GM21717 (cell line): ENCODE measurements around the gene PMFBP1.

ENCODE experiments used
- ATAC-seq: cut with Tn5 transposase; IDR thresholded peaks from one replicate; pipeline ENCODE4 v1.9.1; 2021; ENCODE audit warnings: mild to moderate bottlenecking, moderate library complexity; ENCODE audit not compliant: unreplicated experiment

PMFBP1 gene, protein sequence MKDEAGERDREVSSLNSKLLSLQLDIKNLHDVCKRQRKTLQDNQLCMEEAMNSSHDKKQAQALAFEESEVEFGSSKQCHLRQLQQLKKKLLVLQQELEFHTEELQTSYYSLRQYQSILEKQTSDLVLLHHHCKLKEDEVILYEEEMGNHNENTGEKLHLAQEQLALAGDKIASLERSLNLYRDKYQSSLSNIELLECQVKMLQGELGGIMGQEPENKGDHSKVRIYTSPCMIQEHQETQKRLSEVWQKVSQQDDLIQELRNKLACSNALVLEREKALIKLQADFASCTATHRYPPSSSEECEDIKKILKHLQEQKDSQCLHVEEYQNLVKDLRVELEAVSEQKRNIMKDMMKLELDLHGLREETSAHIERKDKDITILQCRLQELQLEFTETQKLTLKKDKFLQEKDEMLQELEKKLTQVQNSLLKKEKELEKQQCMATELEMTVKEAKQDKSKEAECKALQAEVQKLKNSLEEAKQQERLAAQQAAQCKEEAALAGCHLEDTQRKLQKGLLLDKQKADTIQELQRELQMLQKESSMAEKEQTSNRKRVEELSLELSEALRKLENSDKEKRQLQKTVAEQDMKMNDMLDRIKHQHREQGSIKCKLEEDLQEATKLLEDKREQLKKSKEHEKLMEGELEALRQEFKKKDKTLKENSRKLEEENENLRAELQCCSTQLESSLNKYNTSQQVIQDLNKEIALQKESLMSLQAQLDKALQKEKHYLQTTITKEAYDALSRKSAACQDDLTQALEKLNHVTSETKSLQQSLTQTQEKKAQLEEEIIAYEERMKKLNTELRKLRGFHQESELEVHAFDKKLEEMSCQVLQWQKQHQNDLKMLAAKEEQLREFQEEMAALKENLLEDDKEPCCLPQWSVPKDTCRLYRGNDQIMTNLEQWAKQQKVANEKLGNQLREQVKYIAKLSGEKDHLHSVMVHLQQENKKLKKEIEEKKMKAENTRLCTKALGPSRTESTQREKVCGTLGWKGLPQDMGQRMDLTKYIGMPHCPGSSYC

DNA sequence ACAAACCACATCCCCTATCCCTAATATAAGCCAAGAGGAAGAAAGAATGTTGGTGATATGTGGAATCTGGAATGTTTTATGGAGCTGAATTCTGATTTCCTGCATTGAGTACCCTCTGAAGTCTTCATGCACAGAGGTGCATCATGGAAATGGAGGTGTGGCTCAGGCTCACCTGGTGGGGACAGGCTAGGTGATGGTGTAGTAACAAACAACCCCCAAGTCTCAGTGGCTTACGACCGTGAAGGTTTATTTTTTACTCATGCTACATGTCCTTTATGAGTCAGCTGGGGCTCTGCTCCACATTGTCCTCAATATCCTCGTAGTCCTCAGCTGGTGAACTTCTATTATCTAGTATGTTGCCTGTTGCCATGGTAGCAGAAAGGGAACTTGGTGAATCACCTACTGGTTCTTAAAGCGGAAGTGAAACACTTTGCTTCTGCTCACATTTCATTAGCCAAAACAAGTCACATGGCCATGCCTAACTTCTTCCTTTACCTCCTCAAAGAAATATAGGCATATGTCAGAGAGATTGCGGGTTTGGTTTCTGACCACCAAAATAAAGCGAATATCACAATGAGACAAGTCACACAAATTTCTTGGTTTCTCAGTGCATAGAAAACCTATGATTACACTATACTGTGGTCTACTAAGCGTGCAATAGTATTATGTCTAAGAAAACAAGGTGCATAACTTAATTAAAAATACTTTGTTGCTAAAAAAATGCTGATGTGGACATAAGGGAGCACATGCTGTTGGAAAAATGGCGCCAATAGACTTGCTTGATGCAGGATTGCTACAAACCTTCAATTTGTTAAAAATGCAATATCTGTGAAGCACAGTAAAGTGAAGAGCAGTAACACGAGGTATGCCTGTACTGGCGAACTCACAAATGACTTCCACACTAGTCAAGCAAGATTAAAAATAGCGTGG is at the start of gene PMFBP1:
PMFBP1 (minus strand) TSS at position 51 of the 930 bp plus-strand sequence. CDS start 947 bp downstream, outside the sequence.
- ATAC-seq: peak; percentile 95

DNA sequence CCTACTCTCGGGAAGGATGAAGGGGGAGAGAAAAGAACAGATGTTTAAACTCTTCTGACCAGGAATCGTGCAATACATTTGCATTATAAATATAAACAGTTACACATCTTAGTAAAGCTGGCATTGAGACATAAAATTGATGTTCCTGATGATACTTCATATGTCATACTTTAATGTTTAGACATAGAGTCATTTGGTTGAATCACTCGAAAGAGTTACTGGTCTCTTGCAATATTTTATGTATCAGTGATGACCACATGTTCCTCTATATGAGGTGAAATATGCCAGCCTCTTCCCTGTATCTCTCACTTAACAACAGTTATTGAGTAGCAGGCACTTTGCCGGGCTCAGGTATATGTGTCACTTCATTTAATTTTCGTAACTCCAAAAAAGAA is 49.7 kb upstream of the PMFBP1 start:
- ATAC-seq: no peak

DNA sequence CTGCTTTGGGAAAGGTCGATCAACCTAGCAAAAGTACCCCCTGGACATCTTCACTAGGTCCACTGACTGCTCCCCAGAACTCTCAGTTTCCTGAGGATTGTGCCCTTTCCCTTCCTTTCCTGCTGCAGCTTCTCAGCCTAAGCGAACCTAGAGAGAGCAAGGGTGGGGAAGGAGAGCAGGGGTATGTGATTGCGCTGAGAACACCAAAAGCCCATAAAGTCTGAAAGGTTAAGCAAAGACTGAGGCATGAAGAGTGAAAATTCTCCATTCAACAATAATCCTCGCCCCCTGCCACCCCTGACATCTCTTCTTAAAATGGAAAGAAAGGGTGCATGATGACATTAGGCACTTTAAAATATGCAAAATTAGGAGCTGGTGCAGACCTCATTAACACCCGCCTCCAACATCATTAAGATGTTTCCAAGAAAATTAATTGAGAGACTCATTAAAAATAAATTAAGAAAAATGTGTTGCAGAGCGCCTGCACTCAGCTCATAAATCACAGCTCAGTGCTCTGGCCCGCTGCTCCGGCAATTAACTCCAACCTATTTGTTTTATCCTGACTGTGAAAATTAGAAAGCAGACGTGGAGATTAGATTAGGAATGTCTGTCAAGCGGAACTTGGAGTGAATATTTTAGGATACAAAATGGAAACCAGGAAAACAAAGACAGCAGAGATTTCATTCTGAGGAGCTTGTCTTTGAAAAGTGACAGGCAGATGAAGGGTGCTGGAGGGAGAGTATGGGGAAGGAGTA is 49.1 kb upstream of the PMFBP1 start:
- no peak for ATAC-seq

DNA sequence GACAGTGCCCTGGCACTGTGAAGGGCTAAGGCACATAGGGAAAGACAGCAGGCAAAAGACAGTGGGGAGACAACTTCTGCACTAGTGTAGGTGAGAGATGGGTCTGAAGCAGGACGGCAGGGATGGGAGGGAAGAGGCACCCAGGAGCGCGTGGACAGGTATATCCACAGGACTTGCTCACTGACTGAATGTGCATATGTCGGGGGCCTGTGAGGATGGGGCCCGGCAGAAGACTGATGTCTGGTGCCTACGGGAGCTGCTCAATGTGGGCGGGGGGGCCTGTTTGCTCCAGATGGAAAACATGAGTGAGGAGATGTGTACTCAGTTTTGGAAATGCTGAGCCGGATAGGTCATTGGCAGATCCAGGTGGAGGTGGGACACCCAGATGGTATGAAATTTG is 47.3 kb upstream of the PMFBP1 start:
- ATAC-seq: no peak

DNA sequence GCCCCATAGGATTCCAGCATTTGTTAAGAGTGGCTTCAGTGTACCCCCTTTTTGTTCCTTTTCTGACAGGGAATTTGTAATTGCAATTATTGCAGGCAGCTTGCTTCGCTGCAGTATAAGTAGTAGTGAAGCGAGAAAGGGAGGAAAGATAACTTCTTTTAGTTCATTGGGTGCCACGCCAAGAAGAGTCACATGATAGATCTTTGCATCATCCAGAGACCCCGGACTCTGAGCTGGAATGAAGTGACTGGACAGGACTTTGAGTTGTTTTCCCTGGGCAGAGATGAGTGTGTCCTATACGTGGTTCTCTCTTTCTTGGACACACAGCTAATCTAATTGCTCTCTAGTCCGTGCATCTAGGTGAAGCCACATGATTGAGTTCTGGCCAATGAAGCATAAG is 44.8 kb upstream of the PMFBP1 start:
- no peak for ATAC-seq

DNA sequence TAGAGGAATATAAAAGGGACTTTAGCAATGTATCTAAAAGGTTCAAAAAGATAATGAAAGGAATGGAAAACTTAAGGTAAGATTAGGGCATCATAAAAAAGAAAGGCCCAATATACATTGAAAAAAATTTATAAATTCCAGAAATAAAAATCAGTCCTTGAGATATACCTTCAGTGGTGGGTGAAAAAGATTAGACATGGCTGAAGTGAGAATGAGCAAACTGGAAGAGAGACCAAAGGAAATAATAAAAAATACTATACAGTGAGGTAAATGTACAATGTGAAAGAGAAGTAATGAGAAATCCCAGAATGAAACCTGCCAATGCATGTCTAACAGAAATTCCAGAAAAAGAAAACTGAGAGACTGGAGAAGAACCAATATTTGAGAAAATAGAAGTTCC is 42.9 kb upstream of the PMFBP1 start:
- ATAC-seq: no peak

DNA sequence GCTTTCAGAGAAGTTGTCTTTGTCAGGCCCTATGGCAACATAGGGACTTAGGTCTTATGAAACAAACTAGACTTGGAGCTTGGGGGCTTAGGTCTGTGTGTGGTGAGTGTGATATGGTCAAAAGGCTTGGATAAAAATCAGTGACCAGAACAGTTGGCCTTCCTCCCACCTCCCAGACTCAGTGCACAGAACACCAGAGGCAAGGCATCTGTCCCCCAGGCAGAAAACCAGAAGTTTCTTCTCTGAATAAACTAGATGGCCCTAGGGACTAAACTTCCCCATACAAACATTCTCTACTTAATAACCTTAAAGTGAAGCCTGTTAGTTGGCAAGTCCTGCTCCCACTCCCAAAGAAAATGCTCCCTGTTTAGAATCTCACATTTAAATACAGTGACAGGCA is 39.2 kb upstream of the PMFBP1 start:
- no peak for ATAC-seq

DNA sequence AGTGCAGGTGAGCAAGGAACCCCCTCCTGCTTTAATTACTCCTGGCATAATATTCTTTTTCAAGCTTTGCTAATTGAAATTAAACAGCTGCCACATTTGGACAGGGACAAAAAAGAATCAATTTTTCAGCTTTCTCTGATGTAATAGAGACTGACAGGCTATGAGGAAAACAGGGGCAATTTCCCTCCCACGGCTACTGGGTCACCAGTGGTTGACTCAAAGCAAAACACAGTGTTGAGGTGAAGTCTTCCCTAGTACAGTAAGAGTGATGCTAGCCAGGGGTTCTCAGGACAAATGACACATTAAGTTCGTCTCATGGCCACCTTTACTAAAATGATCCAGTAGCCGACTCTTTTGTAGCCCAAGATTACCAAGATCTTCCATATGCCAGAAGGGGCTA is 38.6 kb upstream of the PMFBP1 start:
- ATAC-seq: peak; percentile 73

DNA sequence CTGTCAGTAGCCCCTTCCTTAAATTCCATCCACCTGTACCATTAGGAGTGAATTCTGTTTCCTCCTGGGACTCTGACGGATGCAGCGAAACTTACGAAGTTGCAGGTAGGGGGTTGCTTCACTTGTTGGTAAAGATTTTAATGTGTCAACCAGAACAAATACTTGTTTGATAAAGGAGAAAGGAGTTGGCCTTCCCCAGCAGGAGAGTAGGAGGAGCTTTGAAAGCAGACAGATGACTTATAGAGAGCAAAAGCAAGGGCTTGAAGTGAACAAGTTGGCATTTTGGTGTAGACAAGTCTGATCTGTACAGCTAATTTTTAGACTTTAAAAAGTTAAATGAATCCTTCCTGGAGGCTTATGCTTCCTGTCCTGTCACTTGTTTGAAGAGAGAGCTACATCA is 38.1 kb upstream of the PMFBP1 start:
- ATAC-seq: no peak

DNA sequence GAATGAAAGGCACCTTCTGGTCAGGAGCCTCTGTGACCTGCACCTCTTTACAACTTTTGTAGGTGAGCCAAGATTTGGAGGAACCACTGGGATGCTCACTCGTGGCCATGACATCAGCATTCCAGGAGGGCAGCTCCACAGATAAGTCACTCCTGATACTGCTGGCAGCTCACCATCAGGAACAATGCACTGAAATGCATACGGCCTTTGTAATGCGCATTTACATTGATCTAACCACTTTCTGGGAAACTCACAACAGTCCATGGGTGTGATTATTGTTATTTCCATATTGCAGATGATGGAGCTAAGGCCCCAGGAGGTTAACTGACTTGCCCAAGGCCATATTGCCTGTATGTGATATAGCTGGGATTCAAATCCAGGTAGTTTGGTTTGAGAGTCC is 34.3 kb upstream of the PMFBP1 start:
- ATAC-seq: no peak

DNA sequence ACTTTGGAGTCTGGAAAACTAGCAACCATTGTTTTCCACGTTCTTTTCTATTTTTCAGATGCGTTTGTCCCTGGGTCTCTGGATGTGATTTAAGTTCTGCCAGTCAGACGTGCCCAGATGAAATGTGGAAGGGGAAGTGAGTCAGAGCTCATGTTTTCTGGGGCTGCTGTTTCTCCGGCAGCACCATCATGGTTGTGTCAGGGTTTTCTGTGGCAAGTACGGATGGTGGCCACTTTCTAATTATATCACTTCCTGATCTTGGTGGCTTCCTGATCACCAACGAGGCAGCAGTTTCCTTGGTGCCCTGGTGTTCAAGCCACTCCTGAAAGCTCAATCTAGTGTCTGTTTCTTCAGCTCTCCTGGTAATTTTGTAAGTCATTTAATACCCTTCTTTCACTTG is 31.4 kb upstream of the PMFBP1 start:
- ATAC-seq: peak; percentile 72

DNA sequence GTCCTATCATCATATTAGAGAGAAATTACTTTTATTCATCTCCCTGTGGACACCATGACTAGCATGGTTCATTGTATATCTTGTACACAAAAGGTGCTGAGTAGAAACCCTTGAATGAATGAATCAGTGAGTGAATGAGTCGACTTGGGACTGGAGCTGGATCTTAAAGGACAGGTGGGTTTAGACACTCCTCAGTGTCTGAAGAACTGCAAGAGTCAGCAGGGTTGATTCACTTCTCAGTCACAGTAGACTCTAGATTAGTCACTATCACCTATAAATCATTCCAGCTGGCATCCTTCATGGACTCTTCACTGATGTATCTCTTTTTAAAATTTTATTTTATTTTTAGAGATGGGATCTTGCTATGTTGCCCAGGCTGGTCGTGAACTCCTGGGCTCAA is 30.1 kb upstream of the PMFBP1 start:
- ATAC-seq: no peak

DNA sequence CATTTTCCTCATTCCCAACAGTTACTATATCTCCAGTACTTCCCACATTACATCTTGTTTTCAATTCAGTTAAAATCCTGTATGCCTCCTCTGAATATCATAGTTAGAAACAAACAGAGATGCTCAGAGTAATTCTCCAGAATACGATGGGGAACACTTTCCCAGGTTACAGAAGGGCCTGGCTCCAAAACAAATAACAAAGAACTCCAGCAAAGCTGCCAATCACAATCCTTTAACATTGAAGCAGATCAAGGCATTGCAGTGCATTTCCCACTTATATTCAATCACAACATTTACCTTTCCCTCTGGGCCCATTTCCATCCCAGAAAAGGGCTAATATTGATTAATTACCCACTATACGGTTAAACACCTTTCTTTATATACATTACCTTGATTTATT is 29.4 kb upstream of the PMFBP1 start:
- no peak for ATAC-seq

DNA sequence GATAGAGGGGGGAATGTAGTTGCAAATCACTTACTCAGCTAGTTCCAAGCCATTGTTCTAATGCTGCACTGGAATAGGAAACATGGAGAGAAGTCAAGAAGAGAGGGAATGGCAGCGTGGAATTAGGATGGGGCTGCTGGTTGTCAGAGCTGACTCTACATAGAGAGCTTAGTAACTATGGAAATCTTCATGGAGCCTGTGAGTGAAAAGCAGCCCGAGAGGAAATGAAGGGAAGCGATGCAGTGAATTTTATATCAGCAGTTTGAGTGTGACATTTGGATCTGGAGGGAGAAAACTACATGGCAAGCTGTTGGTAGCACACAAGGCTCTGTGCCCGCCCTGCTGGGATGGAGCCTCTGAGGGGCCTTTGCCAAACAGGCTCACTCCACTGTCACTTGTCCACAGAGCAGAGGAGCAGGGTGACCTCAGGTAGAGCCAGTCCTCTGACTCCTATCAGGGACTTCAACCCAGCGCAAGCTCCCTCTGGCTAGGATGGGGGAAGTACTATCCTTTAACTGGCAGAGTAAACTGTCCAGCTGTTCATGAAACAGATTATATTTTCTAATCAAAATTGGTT is 27.9 kb upstream of the PMFBP1 start:
- no peak for ATAC-seq

DNA sequence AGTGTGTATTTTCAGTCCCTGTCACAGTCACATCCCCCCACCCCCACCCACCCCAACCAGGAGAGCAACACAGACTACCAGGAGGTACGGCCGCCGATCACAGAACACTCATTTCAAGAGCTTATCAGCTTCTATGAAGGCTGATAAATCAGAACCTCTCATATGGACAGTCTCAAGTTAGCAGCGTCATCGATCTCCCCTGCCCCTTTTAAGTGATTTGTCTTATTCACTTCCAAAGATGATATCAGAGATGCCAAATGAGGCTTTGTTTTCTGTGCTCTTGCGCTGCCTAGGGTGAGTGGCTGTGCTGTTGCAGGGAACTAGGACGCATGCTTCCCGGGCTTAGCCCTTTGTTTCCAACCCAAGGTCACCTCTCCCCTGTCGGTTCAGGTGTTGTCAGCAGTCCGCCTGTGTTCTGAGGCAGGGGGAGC is 26.8 kb upstream of the PMFBP1 start:
- no peak for ATAC-seq

DNA sequence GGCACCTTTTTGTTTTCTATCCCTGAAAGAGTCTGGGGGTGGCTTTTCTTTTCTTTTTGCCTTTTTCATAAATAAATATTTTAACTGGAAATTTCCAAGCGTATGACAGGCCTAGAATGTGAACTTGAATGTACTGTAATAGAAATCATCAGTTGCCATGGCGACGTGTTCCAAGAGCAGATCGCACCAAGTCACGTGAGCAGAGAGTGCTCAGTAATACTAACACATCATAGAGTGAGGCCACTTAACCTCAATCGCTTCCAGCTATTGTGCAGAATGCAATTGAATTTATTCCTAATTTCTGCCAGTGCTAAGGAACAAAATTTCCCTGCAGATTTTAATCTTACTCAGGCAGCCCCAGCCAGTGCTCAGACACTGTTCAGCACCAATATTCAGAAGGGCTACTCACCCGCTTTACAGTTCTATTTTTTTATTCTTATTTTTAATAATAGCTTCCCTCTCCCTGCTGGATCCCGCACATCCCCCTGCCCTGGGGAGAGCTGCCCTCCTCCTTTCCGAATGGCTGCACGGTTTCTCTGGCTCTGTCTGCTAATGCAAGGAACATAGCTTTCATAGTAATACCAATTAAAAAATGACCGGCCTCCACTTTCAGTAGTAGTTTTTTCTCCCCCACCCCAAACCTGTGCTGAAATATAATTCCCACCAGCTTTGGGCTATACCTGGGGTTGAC is 26.2 kb upstream of the PMFBP1 start:
- ATAC-seq: no peak

DNA sequence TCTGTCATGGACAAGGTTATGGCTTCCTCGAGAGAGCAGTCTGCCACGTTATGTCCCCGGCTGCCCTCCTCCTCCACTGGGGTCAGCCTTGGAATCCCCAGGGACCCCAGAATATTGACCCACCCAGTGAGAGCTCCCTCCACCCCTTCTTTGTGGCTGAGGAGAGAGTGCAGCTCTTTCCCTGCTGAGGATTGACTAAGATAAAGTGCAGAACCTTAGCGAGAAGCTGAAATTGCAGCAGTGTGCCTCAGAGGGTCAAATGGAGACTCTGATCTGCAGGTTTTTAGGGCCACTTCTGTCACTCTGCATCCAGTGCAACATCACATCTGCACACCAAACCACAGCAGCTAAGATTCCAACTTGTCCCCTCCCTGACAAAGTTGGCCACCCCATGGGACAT is 25.6 kb upstream of the PMFBP1 start:
- no peak for ATAC-seq

DNA sequence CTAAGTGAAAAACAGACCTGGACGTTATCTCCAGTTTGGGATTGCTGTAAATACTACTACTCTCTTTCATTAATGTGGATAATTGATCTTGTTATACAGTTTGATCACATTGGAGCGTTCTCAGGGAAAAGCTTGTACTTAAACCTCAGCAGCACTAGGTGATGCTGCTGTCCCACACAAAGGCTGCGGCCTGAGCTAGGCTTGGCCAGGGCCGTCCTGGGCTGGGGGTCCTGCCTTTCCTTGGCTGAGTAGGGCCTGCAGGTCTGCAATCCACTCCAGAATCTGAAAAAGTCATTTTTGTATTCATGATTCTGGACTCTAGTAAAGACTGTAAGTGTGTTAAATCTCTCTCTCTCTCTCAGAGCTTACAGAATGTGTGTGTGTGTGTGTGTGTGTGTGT is 23.7 kb upstream of the PMFBP1 start:
- ATAC-seq: no peak

DNA sequence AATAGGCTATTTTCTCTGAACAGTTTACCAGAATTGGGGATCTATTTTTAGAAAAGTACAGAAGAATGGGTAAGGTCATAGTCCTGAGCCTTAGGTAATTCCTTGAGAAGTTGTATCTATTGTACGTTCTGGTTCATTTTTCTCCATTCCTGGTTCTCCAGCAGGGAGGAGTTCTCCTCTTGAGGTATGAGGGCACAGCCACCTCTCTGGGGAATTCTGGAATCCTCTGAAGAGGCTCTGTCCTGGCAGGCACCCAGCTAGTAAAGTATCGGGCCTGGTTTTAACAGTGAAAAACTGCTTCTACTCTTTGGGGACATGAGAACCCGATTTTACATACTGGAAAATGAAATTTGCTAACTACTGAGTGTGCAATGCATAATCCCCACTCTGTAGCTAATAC is 19.6 kb upstream of the PMFBP1 start:
- no peak for ATAC-seq
